DND-41 (cell line): ENCODE measurements around the gene IPO11.

Experiments
- EZH2 ChIP-seq: IDR thresholded peaks from 3 replicates; pipeline ENCODE4 v1.6.1; 2012; ENCODE audit warnings: borderline replicate concordance, low read depth, mild to moderate bottlenecking, moderate library complexity, low read length, inconsistent platforms; ENCODE audit not compliant: severe bottlenecking
- TF ChIP-seq, protein P1 (sequence below): IDR thresholded peaks from 2 replicates; pipeline ENCODE4 v1.5.1; 2012; ENCODE audit warnings: borderline replicate concordance, low read length, moderate library complexity, mild to moderate bottlenecking; ENCODE audit not compliant: poor library complexity, severe bottlenecking; ENCODE audit errors: extremely low read depth

GRCh38 chr5:62424763-62425162 lies 12.2 kb downstream of the IPO11 start:
- TF ChIP-seq, protein P1, sequence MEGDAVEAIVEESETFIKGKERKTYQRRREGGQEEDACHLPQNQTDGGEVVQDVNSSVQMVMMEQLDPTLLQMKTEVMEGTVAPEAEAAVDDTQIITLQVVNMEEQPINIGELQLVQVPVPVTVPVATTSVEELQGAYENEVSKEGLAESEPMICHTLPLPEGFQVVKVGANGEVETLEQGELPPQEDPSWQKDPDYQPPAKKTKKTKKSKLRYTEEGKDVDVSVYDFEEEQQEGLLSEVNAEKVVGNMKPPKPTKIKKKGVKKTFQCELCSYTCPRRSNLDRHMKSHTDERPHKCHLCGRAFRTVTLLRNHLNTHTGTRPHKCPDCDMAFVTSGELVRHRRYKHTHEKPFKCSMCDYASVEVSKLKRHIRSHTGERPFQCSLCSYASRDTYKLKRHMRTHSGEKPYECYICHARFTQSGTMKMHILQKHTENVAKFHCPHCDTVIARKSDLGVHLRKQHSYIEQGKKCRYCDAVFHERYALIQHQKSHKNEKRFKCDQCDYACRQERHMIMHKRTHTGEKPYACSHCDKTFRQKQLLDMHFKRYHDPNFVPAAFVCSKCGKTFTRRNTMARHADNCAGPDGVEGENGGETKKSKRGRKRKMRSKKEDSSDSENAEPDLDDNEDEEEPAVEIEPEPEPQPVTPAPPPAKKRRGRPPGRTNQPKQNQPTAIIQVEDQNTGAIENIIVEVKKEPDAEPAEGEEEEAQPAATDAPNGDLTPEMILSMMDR: no peak
- TF ChIP-seq EZH2: no peak
